Endothelial cell of umbilical vein (primary cell): ENCODE data around the gene APOL5.

Source experiments
- POLR2A ChIP-seq: IDR thresholded peaks from 2 replicates; pipeline ENCODE4 v1.6.1; 2012; ENCODE audit warnings: low read depth, mild to moderate bottlenecking, control low read depth, low read length
- POLR2AphosphoS5 ChIP-seq: IDR thresholded peaks from 2 replicates; pipeline ENCODE4 v1.6.1; 2012; ENCODE audit warnings: low read depth, mild to moderate bottlenecking, control low read depth, low read length, moderate library complexity; ENCODE audit not compliant: insufficient read depth
- TF ChIP-seq, protein P1 (sequence below), 2 donors: IDR thresholded peaks; 1 replicate in 1 of 2; 2 replicates in 1 of 2; pipeline ENCODE4 v1.5.1; 2011; ENCODE audit warnings: low read length in 2 of 2, mild to moderate bottlenecking in 2 of 2, moderate library complexity in 2 of 2, control low read depth in 1 of 2, inconsistent platforms in 1 of 2, low read depth in 1 of 2; ENCODE audit not compliant: insufficient read depth in 1 of 2; ENCODE audit errors: extremely low read depth in 1 of 2

DNA sequence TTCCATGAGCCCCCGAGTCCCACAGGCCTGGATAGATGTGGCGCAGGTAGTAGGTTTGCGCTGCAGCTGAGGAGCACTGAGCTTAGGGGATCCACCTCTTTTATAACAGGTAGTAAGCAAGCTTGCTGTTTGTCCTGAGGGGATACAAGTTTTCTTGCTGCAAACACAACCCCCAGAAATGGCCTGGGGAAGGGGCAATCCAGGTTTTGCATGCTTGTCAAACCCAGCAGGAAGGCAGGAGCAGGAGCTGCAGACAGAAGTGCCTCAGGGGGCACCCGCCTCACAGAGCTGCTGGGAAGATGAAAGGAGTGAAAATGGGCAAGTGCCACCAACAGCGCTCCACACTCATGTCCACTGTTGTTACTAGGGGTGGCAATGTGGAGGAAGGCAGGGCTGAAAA, 18.5 kb downstream of the APOL5 start:
- TF ChIP-seq, protein P1, sequence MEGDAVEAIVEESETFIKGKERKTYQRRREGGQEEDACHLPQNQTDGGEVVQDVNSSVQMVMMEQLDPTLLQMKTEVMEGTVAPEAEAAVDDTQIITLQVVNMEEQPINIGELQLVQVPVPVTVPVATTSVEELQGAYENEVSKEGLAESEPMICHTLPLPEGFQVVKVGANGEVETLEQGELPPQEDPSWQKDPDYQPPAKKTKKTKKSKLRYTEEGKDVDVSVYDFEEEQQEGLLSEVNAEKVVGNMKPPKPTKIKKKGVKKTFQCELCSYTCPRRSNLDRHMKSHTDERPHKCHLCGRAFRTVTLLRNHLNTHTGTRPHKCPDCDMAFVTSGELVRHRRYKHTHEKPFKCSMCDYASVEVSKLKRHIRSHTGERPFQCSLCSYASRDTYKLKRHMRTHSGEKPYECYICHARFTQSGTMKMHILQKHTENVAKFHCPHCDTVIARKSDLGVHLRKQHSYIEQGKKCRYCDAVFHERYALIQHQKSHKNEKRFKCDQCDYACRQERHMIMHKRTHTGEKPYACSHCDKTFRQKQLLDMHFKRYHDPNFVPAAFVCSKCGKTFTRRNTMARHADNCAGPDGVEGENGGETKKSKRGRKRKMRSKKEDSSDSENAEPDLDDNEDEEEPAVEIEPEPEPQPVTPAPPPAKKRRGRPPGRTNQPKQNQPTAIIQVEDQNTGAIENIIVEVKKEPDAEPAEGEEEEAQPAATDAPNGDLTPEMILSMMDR (IDR thresholded peaks at IDR 0.05; ENCODE audit: extremely low read depth in 1 of 2, insufficient read depth in 1 of 2, low read depth in 1 of 2, low read length in 2 of 2): no peak
- TF ChIP-seq POLR2A (no peak), POLR2AphosphoS5 (no peak)
